G401.6 (cell line): ENCODE results near the gene CCNJ.
A peak's percentile ranks its signal among the peaks of the same experiment; 100 is the strongest.
"Not testable (repeated sequence)": the region's sequence is repeated elsewhere in the genome, so short reads cannot be mapped to it uniquely, and the experiment has no call there.

Source experiments
- FAIRE-seq: peaks from 2 replicates; lab custom pipeline; 2012; peaks lifted over from hg19 to GRCh38; lab: Jason Lieb, UNC

Gene CCNJ

GRCh38 chr10:96043033-96043892, at the start of gene CCNJ:
Gene CCNJ (plus strand): TSS chr10:96043583. CDS start chr10:96044394, 811 bp downstream.
- no peak for FAIRE-seq

- FAIRE-seq: not testable (repeated sequence)
Observed at GRCh38 chr10:95994376-95994775, 49.0 kb upstream of the CCNJ start.

GRCh38 chr10:95998255-95998784, 45.1 kb upstream of the CCNJ start:
- no peak for FAIRE-seq

GRCh38 chr10:96013956-96014355, 29.4 kb upstream of the CCNJ start:
- FAIRE-seq: no peak

- no peak for FAIRE-seq
Observed at GRCh38 chr10:96014473-96015102, 28.8 kb upstream of the CCNJ start.

- peak; percentile 80 for FAIRE-seq
Observed at GRCh38 chr10:96017191-96017687, 26.1 kb upstream of the CCNJ start.

- no peak for FAIRE-seq
Observed at GRCh38 chr10:96021332-96021731, 22.1 kb upstream of the CCNJ start.

- no peak for FAIRE-seq
Observed at GRCh38 chr10:96022739-96023138, 20.6 kb upstream of the CCNJ start.

- FAIRE-seq: no peak
Observed at GRCh38 chr10:96023168-96023567, 20.2 kb upstream of the CCNJ start.

- no peak for FAIRE-seq
Observed at GRCh38 chr10:96025566-96025965, 17.8 kb upstream of the CCNJ start.

GRCh38 chr10:96034625-96035024, 8.8 kb upstream of the CCNJ start:
- FAIRE-seq: no peak

- FAIRE-seq: no peak
Observed at GRCh38 chr10:96038476-96039387, 4.7 kb upstream of the CCNJ start.

GRCh38 chr10:96041146-96041545, 2.2 kb upstream of the CCNJ start:
- FAIRE-seq: no peak

- FAIRE-seq: no peak
Observed at GRCh38 chr10:96043893-96044715, 721 bp downstream of the CCNJ start.

- no peak for FAIRE-seq
Observed at GRCh38 chr10:96044736-96045135, 1.4 kb downstream of the CCNJ start.

GRCh38 chr10:96046546-96046945, 3.2 kb downstream of the CCNJ start:
- no peak for FAIRE-seq

GRCh38 chr10:96047004-96047649, 3.7 kb downstream of the CCNJ start:
- no peak for FAIRE-seq

GRCh38 chr10:96047925-96048324, 4.5 kb downstream of the CCNJ start:
- FAIRE-seq: not testable (repeated sequence)

GRCh38 chr10:96049340-96049739, 6.0 kb downstream of the CCNJ start:
- FAIRE-seq: no peak

GRCh38 chr10:96053985-96054384, 10.6 kb downstream of the CCNJ start:
- no peak for FAIRE-seq

- FAIRE-seq: no peak
Observed at GRCh38 chr10:96056787-96057186, 13.4 kb downstream of the CCNJ start.
